Fibroblast of lung (primary cell): Measurements from ENCODE around the gene P4HA3. TPM values are rescaled to one million over a fixed set of nuclear protein-coding genes. Genes with fewer than 3 reads are reported as not detected.
A peak's percentile ranks its signal among the peaks of the same experiment; 100 is the strongest.

ENCODE experiments used
- DNase-seq, 2 donors: peaks; one replicate each; pipeline versions ENCODE4 v3.0.0 to v3.0.0-alpha.2; 2010; ENCODE audit warnings: low read depth in 2 of 2
- H2AFZ ChIP-seq: 2 replicates; pipeline ENCODE4 v1.5.1; 2012; ENCODE audit warnings: low read length, control low read depth, inconsistent platforms
- H3K27ac ChIP-seq: 2 replicates; pipeline ENCODE4 v1.5.1; 2011; ENCODE audit warnings: low read length, control low read depth; ENCODE audit not compliant: insufficient read depth
- H3K27me3 ChIP-seq: 2 replicates; pipeline ENCODE4 v1.5.1; 2011; ENCODE audit warnings: mild to moderate bottlenecking, low read length; ENCODE audit not compliant: control insufficient read depth, insufficient read depth
- H3K36me3 ChIP-seq: 2 replicates; pipeline ENCODE4 v1.5.1; 2011; ENCODE audit warnings: low read length; ENCODE audit not compliant: control insufficient read depth, insufficient read depth
- H3K4me1 ChIP-seq: 2 replicates; pipeline ENCODE4 v1.5.1; 2011; ENCODE audit warnings: low read length; ENCODE audit not compliant: control insufficient read depth, insufficient read depth; ENCODE audit errors: extremely low read depth
- H3K4me2 ChIP-seq: 2 replicates; pipeline ENCODE4 v1.5.1; 2011; ENCODE audit warnings: low read length, control low read depth; ENCODE audit not compliant: insufficient read depth; ENCODE audit errors: extremely low read depth
- H3K4me3 ChIP-seq, 4 experiments: fragments of 200-600 bp in 1 of 4; sonication (generic) in 1 of 4; replicated peaks in 1 of 4; 2 replicates each; pipeline ENCODE4 v1.5.1; 2011 to 2016; ENCODE audit warnings: low read length in 4 of 4, low read depth in 3 of 4, mild to moderate bottlenecking in 3 of 4, control low read depth in 2 of 4, inconsistent platforms in 1 of 4, mixed read lengths in 1 of 4; ENCODE audit not compliant: insufficient read depth in 1 of 4; ENCODE audit errors: control extremely low read depth in 1 of 4
- H3K79me2 ChIP-seq: 2 replicates; pipeline ENCODE4 v1.5.1; 2012; ENCODE audit warnings: mild to moderate bottlenecking, low read length, inconsistent platforms; ENCODE audit not compliant: control insufficient read depth, insufficient read depth
- H3K9ac ChIP-seq: 2 replicates; pipeline ENCODE4 v1.5.1; 2011; ENCODE audit warnings: mild to moderate bottlenecking, low read length, control low read depth; ENCODE audit not compliant: insufficient read depth
- H3K9me3 ChIP-seq: 2 replicates; pipeline ENCODE4 v1.5.1; 2012; ENCODE audit warnings: low read depth, low read length; ENCODE audit not compliant: control insufficient read depth, insufficient read depth
- H4K20me1 ChIP-seq: 2 replicates; pipeline ENCODE4 v1.5.1; 2011; ENCODE audit warnings: low read length; ENCODE audit not compliant: control insufficient read depth, insufficient read depth; ENCODE audit errors: extremely low read depth
- CTCF ChIP-seq, 2 donors: IDR thresholded peaks in 1 of 2; conservative IDR thresholded peaks in 1 of 2; 1 replicate in 1 of 2; 2 replicates in 1 of 2; pipeline ENCODE4 v1.5.1; 2011 to 2012; ENCODE audit warnings: low read length in 2 of 2, control low read depth in 1 of 2, inconsistent platforms in 1 of 2, low read depth in 1 of 2, mild to moderate bottlenecking in 1 of 2
- EZH2 ChIP-seq: IDR thresholded peaks from 2 replicates; pipeline ENCODE4 v1.5.1; 2012; ENCODE audit warnings: low read length, control low read depth, mild to moderate bottlenecking; ENCODE audit errors: missing control alignments
- polyA plus RNA-seq, 2 donors: library from polyadenylated mRNA; depleted of rRNA in 1 of 2; stranded (reverse) in 1 of 2; unstranded in 1 of 2; fragments of >200 nt; gene quantifications; 2 replicates each; pipeline ENCODE4 v1.2.1, GENCODE V29; 2011 to 2012; ENCODE audit warnings: missing spikeins in 1 of 2
- total RNA-seq: library from RNA; depleted of rRNA; stranded (reverse); fragments of >200 nt; gene quantifications from 2 replicates; pipeline ENCODE4 v1.2.1, GENCODE V29; 2014

Gene P4HA3
- total and polyA plus RNA-seq, 2 donors (not counting 1 experiment from before 2014, with no cell fraction given): 3.1 to 4.1 TPM

- Histone ChIP-seq H3K4me3 (no peak overlapping the region), H3K27me3 (no peaks in the 10 kb centered on the region)
- DNase-seq: no peak
Observed at GRCh38 chr11:74272276-74272675, 39.2 kb downstream of the P4HA3 start.

GRCh38 chr11:74269161-74269811 is 42.2 kb downstream of the P4HA3 start:
- TF ChIP-seq EZH2 (no peak), CTCF (conservative IDR thresholded peaks at IDR 0.05 in 1 of 2, IDR thresholded peaks at IDR 0.05 in 1 of 2; ENCODE audit: low read depth in 1 of 2, low read length in 2 of 2) (no peak)
- no peaks in the 10 kb centered on the region for H3K9me3 ChIP-seq
- H3K79me2 ChIP-seq: no peaks in the 10 kb centered on the region
- H3K4me3 ChIP-seq: no peak overlapping the region
- no peaks in the 10 kb centered on the region for H4K20me1 ChIP-seq
- H2AFZ ChIP-seq: no peak overlapping the region
- H3K9ac ChIP-seq: no peak overlapping the region
- H3K36me3 ChIP-seq: no peaks in the 10 kb centered on the region
- no peak overlapping the region for H3K4me2 ChIP-seq
- peak; percentile 58 to 98 for DNase-seq
- H3K27me3 ChIP-seq: no peaks in the 10 kb centered on the region
- peaks cover 6% of the 10 kb centered on the region for H3K4me1 ChIP-seq
- H3K27ac ChIP-seq: no peak overlapping the region

More at GRCh38 chr11:74272276-74272675, 39.2 kb downstream of the P4HA3 start:
- Histone ChIP-seq H3K9me3 (no peaks in the 10 kb centered on the region), H3K79me2 (no peaks in the 10 kb centered on the region), H3K4me2 (no peak overlapping the region), H3K27ac (no peak overlapping the region), H3K4me1 (peaks cover 6% of the 10 kb centered on the region), H4K20me1 (no peaks in the 10 kb centered on the region), H2AFZ (no peak overlapping the region), H3K9ac (no peak overlapping the region), H3K36me3 (no peaks in the 10 kb centered on the region)
- TF ChIP-seq EZH2: no peak

- DNase-seq: no peak
- Histone ChIP-seq H3K4me2 (no peak overlapping the region), H4K20me1 (no peaks in the 10 kb centered on the region), H3K4me3 (no peak overlapping the region), H3K27ac (no peak overlapping the region), H3K9ac (no peak overlapping the region), H3K79me2 (no peaks in the 10 kb centered on the region), H3K27me3 (no peaks in the 10 kb centered on the region), H2AFZ (no peak overlapping the region), H3K36me3 (no peaks in the 10 kb centered on the region), H3K4me1 (peaks cover 6% of the 10 kb centered on the region), H3K9me3 (no peaks in the 10 kb centered on the region)
- no peak for TF ChIP-seq EZH2
- no peak for TF ChIP-seq CTCF (conservative IDR thresholded peaks at IDR 0.05 in 1 of 2, IDR thresholded peaks at IDR 0.05 in 1 of 2; ENCODE audit: low read depth in 1 of 2, low read length in 2 of 2)
Observed at GRCh38 chr11:74268456-74268855, 43.0 kb downstream of the P4HA3 start.
